ENCODE results near the gene PRODH2.
"Not testable (repeated sequence)": the region's sequence is repeated elsewhere in the genome, so short reads cannot be mapped to it uniquely, and the experiment has no call there.

PRODH2 gene

DNA sequence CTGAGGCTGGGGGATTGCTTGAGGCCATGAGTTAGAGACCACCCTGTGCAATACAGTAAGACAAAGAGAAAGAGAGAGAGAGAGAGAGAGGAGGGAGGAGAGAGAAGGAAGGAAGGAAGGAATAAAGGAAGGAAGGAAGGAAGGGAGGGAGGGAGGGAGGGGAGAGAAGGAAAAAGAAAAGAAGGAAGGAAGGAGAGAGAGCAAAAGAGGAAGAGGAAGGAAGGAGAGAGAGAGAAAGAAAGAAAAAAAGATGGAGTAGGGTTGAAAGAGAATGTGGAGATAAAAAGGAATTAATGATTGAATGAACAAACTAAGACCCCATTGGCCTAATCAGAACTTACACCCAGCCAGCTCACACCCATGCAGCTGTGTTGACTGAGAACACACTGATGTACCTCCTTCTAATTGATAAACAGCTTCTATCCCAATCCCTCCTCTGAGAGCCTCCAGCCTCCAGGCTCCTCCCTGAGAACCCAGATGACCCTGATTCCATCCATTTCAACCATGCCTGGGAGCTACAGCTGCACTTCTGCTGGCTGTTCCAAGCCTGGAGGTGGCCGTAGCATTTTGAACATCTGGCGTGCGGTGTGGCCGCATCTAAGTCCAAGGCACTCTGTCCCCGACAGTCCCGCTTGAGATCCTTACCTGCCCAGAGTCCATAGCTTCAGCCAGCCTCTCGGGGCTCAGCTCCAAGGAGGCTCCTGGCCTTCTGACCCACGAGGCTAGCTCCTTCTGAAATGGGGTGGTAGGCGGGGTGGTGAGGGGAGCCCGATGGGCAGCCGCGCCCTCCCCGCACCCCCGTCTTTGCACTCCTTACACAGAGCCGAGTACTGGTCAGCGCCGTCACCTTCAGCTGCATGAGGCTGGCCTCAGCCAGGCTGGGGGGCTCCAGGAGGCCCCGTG lies 1.1 kb downstream of the PRODH2 start:
- H3K4me1 ChIP-seq: peaks cover 3 to 38% (median 35%) of the 10 kb centered on the region in 10 experiments; a peak in 17 of 20 replicates
- peak overlapping the region in 6 of 11 experiments; percentile 1 to 31 (median 22); a peak in 8 of 22 replicates for H3K4me2 ChIP-seq
- no peaks in the 10 kb centered on the region for H3K9me3 ChIP-seq (replicated peaks in 1 of 11)
- TF ChIP-seq Cebpa-rat (IDR thresholded peaks at IDR 0.05): no peak
- H3K27me3 ChIP-seq: no peaks in the 10 kb centered on the region
- no peaks in the 10 kb centered on the region for H3K36me3 ChIP-seq
- no peaks in the 10 kb centered on the region; a peak in 1 of 22 replicates for H4K20me1 ChIP-seq
- H3K27ac ChIP-seq: peak overlapping the region in 3 of 11 experiments; percentile 30 to 34 (median 32); a peak in 4 of 22 replicates
- no peak overlapping the region for H3K9ac ChIP-seq
- H3K4me3 ChIP-seq: no peak overlapping the region

DNA sequence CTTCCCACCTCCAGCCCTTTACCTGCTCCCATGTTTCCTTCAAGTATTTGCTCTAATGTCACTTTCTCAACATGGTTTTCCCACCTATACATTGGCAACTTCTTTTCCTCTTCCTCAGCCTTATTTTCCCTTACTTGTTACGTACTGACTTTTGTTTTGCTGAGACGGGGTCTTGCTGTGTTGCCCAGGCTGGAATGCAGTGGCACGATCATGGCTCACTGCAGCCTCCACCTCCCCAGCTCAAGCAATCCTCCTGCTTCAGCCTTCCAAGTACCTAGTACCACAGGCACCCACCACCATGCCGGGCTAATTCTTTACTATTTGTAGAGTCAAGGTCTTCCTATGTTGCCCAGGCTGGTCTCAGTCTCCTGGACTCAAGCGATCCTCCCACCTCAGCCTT lies 5.0 kb downstream of the PRODH2 start:
- Histone ChIP-seq H3K4me1 (peaks cover 27 to 77% (median 70%) of the 10 kb centered on the region in 10 experiments), H3K9me3 (replicated peaks in 1 of 11) (peaks cover 0 to 3% (median under 1%) of the 10 kb centered on the region in 11 experiments; a peak in 8 of 22 replicates), H3K9ac (no peak overlapping the region), H3K27me3 (no peaks in the 10 kb centered on the region), H3K4me2 (peak overlapping the region in 8 of 11 experiments; percentile 9 to 72 (median 57); a peak in 10 of 22 replicates), H3K4me3 (no peak overlapping the region), H4K20me1 (no peaks in the 10 kb centered on the region; a peak in 1 of 22 replicates), H3K27ac (peak overlapping the region in 4 of 11 experiments; percentile 30 to 53 (median 38); a peak in 8 of 22 replicates), H3K36me3 (no peaks in the 10 kb centered on the region)
- TF ChIP-seq Cebpa-rat (IDR thresholded peaks at IDR 0.05): no peak

DNA sequence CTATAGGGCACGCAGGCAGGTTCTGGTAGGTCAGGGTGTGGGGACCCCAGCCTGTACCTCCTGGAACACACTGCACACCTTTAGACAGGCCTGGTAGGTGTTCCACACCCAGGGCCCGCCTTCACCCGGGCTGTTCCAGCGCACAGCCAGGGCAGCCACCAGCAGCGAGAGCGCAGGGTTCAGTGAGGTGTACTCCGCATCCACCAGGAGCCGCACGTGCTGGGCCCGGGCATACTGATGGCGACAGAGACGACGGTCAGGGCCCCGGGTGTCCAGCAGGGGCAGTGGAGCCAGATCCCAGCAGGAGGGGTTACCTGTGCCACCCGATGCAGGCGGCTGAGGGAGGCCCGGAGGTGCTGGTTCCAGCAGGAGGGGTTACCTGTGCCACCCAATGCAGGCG lies 6.0 kb downstream of the PRODH2 start:
- no peak for TF ChIP-seq Cebpa-rat (IDR thresholded peaks at IDR 0.05)
- Histone ChIP-seq H3K4me1 (peaks cover 27 to 79% (median 73%) of the 10 kb centered on the region in 10 experiments), H4K20me1 (no peaks in the 10 kb centered on the region), H3K27ac (peak overlapping the region in 6 of 11 experiments; percentile 79 to 96 (median 91); a peak in 11 of 22 replicates), H3K9ac (peak overlapping the region in 1 of 11 experiments; percentile 34; a peak in 1 of 22 replicates), H3K4me3 (no peak overlapping the region), H3K9me3 (replicated peaks in 1 of 11) (peaks cover 0 to 14% (median 10%) of the 10 kb centered on the region in 11 experiments; a peak in 12 of 22 replicates), H3K27me3 (no peaks in the 10 kb centered on the region), H3K36me3 (no peaks in the 10 kb centered on the region), H3K4me2 (peak overlapping the region in 9 of 11 experiments; percentile 24 to 90 (median 81); a peak in 16 of 22 replicates)

DNA sequence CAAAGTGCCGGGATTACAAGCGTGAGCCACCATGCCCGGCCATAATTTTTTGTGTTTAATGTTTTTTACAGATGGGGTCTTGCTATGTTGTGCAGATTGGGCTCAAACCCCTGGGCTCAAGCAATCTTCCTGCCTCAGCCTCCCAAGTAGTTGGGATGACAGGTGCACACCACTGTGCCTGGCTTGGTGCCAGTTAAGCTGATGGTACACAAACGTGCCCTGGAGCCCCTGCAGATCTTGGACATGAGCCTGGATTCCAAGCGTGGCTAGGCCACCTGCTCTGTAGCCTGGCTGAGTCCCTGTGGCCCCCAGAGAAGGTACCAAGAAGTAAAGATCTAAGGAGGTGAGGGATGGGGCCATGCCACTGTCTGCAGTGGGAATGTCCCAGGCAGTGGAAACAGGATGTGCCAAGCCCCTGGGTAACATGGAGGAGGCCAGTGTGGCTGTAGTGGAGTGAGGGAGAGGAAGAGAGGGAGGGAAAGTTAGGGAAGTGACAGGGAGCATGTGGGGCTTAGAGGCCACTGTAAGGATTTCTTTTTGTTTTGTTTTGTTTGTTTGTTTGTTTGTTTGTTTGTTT lies 7.0 kb downstream of the PRODH2 start:
- TF ChIP-seq Cebpa-rat (IDR thresholded peaks at IDR 0.05): no peak
- no peaks in the 10 kb centered on the region for H3K27me3 ChIP-seq
- H3K27ac ChIP-seq: peak overlapping the region in 7 of 11 experiments; percentile 79 to 96 (median 91); a peak in 13 of 22 replicates
- no peaks in the 10 kb centered on the region for H4K20me1 ChIP-seq
- peaks cover 27 to 85% (median 77%) of the 10 kb centered on the region in 10 experiments for H3K4me1 ChIP-seq
- peak overlapping the region; percentile 24 to 90 (median 76); a peak in 20 of 22 replicates for H3K4me2 ChIP-seq
- no peak overlapping the region for H3K4me3 ChIP-seq
- H3K9ac ChIP-seq: peak overlapping the region in 3 of 11 experiments; percentile 76 to 84 (median 83); a peak in 4 of 22 replicates
- no peaks in the 10 kb centered on the region for H3K36me3 ChIP-seq
- peaks cover 0 to 19% (median 10%) of the 10 kb centered on the region in 11 experiments; a peak in 12 of 22 replicates for H3K9me3 ChIP-seq (replicated peaks in 1 of 11)

DNA sequence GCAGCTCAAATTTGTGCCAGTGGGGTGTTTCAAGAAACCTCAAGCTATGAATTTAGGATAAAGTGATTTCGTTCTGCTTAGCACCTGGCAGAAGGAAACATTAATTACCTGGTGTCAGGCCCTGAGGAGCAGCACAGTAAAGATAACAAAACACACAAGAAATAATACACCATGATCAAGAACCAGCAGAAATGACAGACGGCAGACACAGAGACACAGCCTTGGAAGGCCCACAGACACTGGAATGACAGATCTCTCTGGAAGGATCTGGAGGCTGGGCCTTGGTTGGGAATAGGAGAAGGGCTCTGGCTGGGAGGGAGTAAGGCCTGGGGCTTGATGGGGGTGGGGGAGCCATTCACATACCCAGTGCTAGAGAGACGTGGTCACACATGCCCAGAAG lies 10.8 kb downstream of the PRODH2 start:
- peaks cover 0 to 19% (median 10%) of the 10 kb centered on the region in 11 experiments; a peak in 12 of 22 replicates for H3K9me3 ChIP-seq (replicated peaks in 1 of 11)
- H3K4me2 ChIP-seq: peak overlapping the region in 8 of 11 experiments; percentile 1 to 90 (median 78); a peak in 10 of 22 replicates
- H3K27me3 ChIP-seq: peaks cover 0 to 9% (median 4%) of the 10 kb centered on the region in 11 experiments; a peak in 10 of 22 replicates
- TF ChIP-seq Cebpa-rat (IDR thresholded peaks at IDR 0.05): no peak
- H3K36me3 ChIP-seq: no peaks in the 10 kb centered on the region
- no peaks in the 10 kb centered on the region for H4K20me1 ChIP-seq
- peaks cover 27 to 99% (median 78%) of the 10 kb centered on the region in 10 experiments for H3K4me1 ChIP-seq
- no peak overlapping the region for H3K4me3 ChIP-seq
- H3K27ac ChIP-seq: peak overlapping the region in 7 of 11 experiments; percentile 66 to 96 (median 91); a peak in 11 of 22 replicates
- H3K9ac ChIP-seq: peak overlapping the region in 1 of 11 experiments; percentile 1; a peak in 1 of 22 replicates

DNA sequence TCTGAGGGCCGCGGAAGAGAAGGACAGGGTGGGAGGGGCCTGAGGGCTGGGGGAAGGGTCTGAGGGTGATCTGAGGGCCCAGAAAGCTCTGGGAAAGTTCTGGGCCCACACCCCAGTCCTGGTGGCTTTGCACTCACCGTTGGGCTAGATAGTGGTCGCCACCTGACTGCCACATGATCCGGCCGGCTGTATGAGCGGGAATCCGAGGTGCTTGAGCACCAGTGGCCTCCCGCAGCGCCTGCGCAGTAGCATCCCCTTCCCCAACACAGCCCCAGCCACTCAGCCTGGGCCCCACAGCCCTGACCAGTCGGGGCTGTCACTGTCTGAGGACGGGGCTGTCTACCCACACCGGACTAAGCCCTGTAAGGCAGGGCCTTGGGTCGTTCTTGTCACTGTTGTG lies 15.0 kb downstream of the PRODH2 start:
- Histone ChIP-seq H3K27ac (peak overlapping the region in 3 of 11 experiments; percentile 4 to 63 (median 34); a peak in 4 of 22 replicates), H3K4me3 (no peak overlapping the region), H3K9me3 (replicated peaks in 1 of 11) (peaks cover 0 to 16% (median 9%) of the 10 kb centered on the region in 11 experiments; a peak in 12 of 22 replicates), H4K20me1 (no peaks in the 10 kb centered on the region), H3K9ac (no peak overlapping the region), H3K4me1 (peaks cover 14 to 98% (median 65%) of the 10 kb centered on the region in 10 experiments), H3K36me3 (no peaks in the 10 kb centered on the region), H3K4me2 (peak overlapping the region in 7 of 11 experiments; percentile 19 to 54 (median 31); a peak in 8 of 22 replicates), H3K27me3 (peaks cover 0 to 14% (median 7%) of the 10 kb centered on the region in 11 experiments; a peak in 10 of 22 replicates)
- no peak for TF ChIP-seq Cebpa-rat (IDR thresholded peaks at IDR 0.05)

DNA sequence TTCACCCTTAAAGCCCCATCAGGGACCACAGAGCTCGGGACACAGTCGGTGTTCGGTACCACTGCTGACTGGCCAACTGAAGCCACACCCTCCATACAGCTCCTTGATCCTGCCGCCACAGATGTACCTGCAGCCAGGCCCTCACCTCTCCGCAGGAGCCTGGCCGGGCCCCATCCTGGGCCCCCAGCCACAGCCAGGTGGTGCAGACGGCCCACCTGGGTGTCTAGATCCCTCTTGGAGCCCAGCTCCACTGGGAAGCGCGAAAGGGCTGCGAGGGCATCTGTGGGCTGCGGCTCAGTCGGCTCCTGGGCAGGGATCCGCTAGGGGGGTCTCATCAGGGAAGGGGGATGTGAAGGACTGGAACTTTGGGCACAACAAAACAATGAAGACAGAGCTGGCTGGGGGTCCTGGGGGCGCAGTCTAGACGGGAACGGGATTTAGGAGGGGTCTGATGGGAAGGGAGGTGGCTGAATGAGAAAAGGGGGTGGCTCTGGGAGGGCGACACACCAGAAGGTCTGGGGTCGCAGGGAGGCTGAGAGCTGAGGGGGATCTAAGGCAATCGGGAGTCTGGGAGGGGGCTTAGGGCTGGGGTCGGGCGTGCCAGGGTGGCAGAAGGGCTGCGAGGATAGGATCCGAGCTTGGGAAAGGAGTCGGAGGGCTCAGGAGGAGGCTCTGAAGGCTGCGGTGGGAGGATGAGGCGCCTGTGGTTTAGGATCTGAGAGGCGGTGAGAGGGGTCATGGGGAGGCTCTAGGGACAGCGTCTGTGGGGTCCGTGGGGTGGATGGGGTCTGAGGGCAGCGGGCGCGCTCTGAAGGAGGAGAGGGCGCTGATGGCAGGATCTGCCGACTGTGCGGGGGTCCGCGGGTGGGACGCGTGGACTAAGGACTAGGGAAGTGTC lies 15.8 kb downstream of the PRODH2 start:
- Histone ChIP-seq H3K4me1 (peaks cover 15 to 98% (median 66%) of the 10 kb centered on the region in 10 experiments), H3K36me3 (no peaks in the 10 kb centered on the region), H3K4me3 (no peak overlapping the region), H3K27ac (peak overlapping the region in 5 of 11 experiments; percentile 2 to 53 (median 45); a peak in 5 of 22 replicates), H4K20me1 (no peaks in the 10 kb centered on the region), H3K27me3 (peaks cover 0 to 14% (median 7%) of the 10 kb centered on the region in 11 experiments; a peak in 10 of 22 replicates), H3K9ac (peak overlapping the region in 5 of 11 experiments; percentile 11 to 34 (median 28); a peak in 5 of 22 replicates), H3K4me2 (peak overlapping the region in 9 of 11 experiments; percentile 51 to 74 (median 69); a peak in 19 of 22 replicates), H3K9me3 (replicated peaks in 1 of 11) (peaks cover 0 to 8% (median 1%) of the 10 kb centered on the region in 11 experiments; a peak in 9 of 22 replicates)
- TF ChIP-seq Cebpa-rat (IDR thresholded peaks at IDR 0.05): no peak

DNA sequence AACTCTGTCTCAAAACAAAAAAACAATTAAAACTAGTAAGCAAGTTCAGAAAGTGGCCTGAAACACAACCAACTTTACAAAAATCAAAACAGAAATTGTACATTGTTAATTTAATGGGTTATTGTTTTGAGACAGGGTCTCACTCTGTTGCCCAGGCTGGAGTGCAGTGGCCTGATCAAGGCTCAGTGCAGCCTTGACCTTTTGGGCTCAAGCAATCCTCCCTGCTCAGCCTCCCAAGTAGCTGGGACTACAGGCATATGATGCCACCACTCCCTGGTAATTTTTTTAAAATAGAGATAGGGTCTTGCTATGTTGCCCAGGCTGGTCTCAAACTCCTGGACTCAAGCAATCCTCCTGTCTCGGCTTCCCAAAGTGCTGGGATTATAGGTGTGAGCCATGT lies 17.1 kb downstream of the PRODH2 start:
- Histone ChIP-seq H3K4me2 (peak overlapping the region in 4 of 11 experiments; percentile 3 to 73 (median 32); a peak in 1 of 22 replicates), H3K4me1 (peaks cover 15 to 98% (median 70%) of the 10 kb centered on the region in 10 experiments), H3K27ac (0 out of 22 replicates have a peak overlapping the region, but pooled peaks of 1 of the 11 experiments have one; percentile 17), H3K27me3 (peaks cover 0 to 14% (median 7%) of the 10 kb centered on the region in 11 experiments; a peak in 10 of 22 replicates)
- H3K9ac ChIP-seq; H3K9me3 ChIP-seq (replicated peaks in 1 of 11); H3K36me3 ChIP-seq; H3K4me3 ChIP-seq; H4K20me1 ChIP-seq: not testable (repeated sequence)
